ENCODE results near the gene UTP25. TPM values are rescaled to one million over a fixed set of nuclear protein-coding genes. Genes with fewer than 3 reads are reported as not detected.

UTP25 gene
- total and polyA plus RNA-seq, 4 donors: 1.8 to 7.3 (median 4.6) TPM

DNA sequence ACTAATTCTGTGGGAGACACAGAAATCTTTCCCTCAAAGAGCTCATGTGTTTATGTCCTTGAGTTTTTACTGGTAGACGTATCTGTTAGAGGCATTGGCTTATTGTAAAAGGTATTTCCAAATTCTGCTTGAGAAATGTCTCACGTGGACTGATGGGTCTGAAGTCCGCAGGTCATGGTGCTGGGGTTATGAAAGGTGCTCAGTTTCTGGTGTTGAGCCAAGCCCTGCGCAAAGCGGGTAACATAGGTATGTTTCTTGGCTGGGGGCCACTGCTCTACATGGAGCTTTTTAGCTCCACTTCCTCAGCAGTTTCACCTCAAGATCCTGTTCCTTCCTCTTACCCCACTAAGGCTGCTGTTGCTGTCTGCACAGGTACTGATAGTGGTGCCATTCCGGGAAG lies 10.8 kb downstream of the UTP25 start:
- DNase-seq: no peak
- Histone ChIP-seq H3K4me1 (ENCODE audit: control insufficient read depth in 5 of 5, insufficient read depth in 5 of 5, low read length in 5 of 5) (no peaks in the 10 kb centered on the region), H3K9me3 (ENCODE audit: control insufficient read depth in 4 of 4, insufficient read depth in 3 of 4, low read length in 3 of 4) (peaks cover 0 to 1% (median 0%) of the 10 kb centered on the region in 4 donors), H3K27ac (ENCODE audit: low read depth in 1 of 2, low read length in 1 of 2) (no peak overlapping the region), H3K4me3 (no peak overlapping the region), H3K27me3 (ENCODE audit: control insufficient read depth in 3 of 3, insufficient read depth in 3 of 3, low read length in 2 of 3) (no peaks in the 10 kb centered on the region), H3K36me3 (ENCODE audit: control insufficient read depth in 4 of 4, insufficient read depth in 4 of 4, low read length in 4 of 4) (peaks cover 31 to 63% (median 47%) of the 10 kb centered on the region in 4 donors), H3K9ac (ENCODE audit: insufficient read depth in 1 of 2, low read length in 2 of 2) (no peak overlapping the region)
- WGBS, 2 donors: 58 to 88% methylated on average over 6 of the region's 6 CpGs
- no peak for TF ChIP-seq CTCF (IDR thresholded peaks at IDR 0.05; ENCODE audit: control extremely low read depth, extremely low read depth)
- ATAC-seq (ENCODE audit: insufficient read depth, low FRiP score): no peak

DNA sequence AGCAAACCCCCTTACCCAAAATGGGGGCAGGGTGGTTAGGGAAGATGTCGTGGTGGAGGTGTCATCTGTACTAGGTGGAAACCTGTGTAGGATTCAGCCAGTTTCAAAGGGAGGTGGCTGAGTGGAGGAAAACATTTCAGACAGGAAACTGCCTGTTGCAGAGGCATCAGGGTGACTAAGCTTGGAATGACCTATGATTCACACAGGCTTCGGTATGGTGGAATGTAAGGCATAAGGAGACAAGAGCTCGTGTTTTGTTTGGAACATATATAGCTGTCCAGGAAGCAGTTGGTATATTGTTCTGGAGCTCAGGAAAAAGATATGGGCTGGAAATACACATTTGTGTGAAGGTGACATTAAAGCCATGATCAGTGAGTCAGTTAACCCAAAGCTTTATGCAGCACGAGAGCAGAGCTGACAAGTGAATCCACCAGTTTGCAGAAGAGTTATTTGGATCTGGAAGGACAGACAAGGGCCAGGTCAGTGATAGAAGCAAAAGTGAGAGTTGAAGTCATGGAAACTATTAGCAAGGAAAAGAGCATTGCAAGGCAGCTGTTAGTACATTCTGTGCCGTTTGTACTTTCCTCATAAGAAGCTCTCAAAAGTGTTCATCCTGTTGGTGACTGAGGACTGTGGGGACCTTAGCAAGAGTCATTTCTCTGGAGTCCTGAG lies 12.2 kb downstream of the UTP25 start:
- 68 to 75% methylated on average over 5 of the region's 5 CpGs for WGBS, 2 donors
- H3K4me1 ChIP-seq (ENCODE audit: control insufficient read depth in 5 of 5, insufficient read depth in 5 of 5, low read length in 5 of 5): peaks cover 0 to 1% (median 0%) of the 10 kb centered on the region in 5 donors
- H3K27ac ChIP-seq (ENCODE audit: low read depth in 1 of 2, low read length in 1 of 2): peak overlapping the region in 1 of 2 donors; percentile 26
- no peak for DNase-seq
- peak; percentile 62 for ATAC-seq (ENCODE audit: insufficient read depth, low FRiP score)
- no peak overlapping the region for H3K9ac ChIP-seq (ENCODE audit: insufficient read depth in 1 of 2, low read length in 2 of 2)
- peaks cover 35 to 57% (median 45%) of the 10 kb centered on the region in 4 donors for H3K36me3 ChIP-seq (ENCODE audit: control insufficient read depth in 4 of 4, insufficient read depth in 4 of 4, low read length in 4 of 4)
- TF ChIP-seq CTCF (IDR thresholded peaks at IDR 0.05; ENCODE audit: control extremely low read depth, extremely low read depth): no peak
- no peak overlapping the region for H3K4me3 ChIP-seq
- H3K27me3 ChIP-seq (ENCODE audit: control insufficient read depth in 3 of 3, insufficient read depth in 3 of 3, low read length in 2 of 3): no peaks in the 10 kb centered on the region
- no peaks in the 10 kb centered on the region for H3K9me3 ChIP-seq (ENCODE audit: control insufficient read depth in 4 of 4, insufficient read depth in 3 of 4, low read length in 3 of 4)

GRCh38 chr1:209840611-209841010 lies 12.8 kb downstream of the UTP25 start:
- Histone ChIP-seq H3K4me3 (no peak overlapping the region), H3K36me3 (ENCODE audit: control insufficient read depth in 4 of 4, insufficient read depth in 4 of 4, low read length in 4 of 4) (peaks cover 37 to 58% (median 45%) of the 10 kb centered on the region in 4 donors), H3K4me1 (ENCODE audit: control insufficient read depth in 5 of 5, insufficient read depth in 5 of 5, low read length in 5 of 5) (peaks cover 0 to 2% (median 0%) of the 10 kb centered on the region in 5 donors), H3K9me3 (ENCODE audit: control insufficient read depth in 4 of 4, insufficient read depth in 3 of 4, low read length in 3 of 4) (no peaks in the 10 kb centered on the region), H3K9ac (ENCODE audit: insufficient read depth in 1 of 2, low read length in 2 of 2) (no peak overlapping the region), H3K27ac (ENCODE audit: low read depth in 1 of 2, low read length in 1 of 2) (no peak overlapping the region), H3K27me3 (ENCODE audit: control insufficient read depth in 3 of 3, insufficient read depth in 3 of 3, low read length in 2 of 3) (no peaks in the 10 kb centered on the region)
- WGBS, 2 donors: 94 to 97% methylated on average over 5 of the region's 5 CpGs
- ATAC-seq (ENCODE audit: insufficient read depth, low FRiP score) (no peak), DNase-seq (no peak)
- TF ChIP-seq CTCF (IDR thresholded peaks at IDR 0.05; ENCODE audit: control extremely low read depth, extremely low read depth): no peak

Data from lung (tissue), 12 donors.